Kidney epithelial cell (primary cell): ENCODE results near the gene ADAM23. TPM values are rescaled to one million over a fixed set of nuclear protein-coding genes. Genes with fewer than 3 reads are reported as not detected.

Experiments used
- DNase-seq: peaks from one replicate; pipeline ENCODE4 v3.0.0-alpha.2; 2010; ENCODE audit warnings: low read depth
- H3K27me3 ChIP-seq: 2 replicates; pipeline ENCODE4 v1.6.0; 2011; ENCODE audit warnings: low read length; ENCODE audit not compliant: control insufficient read depth, insufficient read depth
- H3K36me3 ChIP-seq: 2 replicates; pipeline ENCODE4 v1.5.1; 2011; ENCODE audit warnings: low read length; ENCODE audit not compliant: control insufficient read depth, insufficient read depth
- H3K4me3 ChIP-seq: 2 replicates; pipeline ENCODE4 v1.5.1; 2011; ENCODE audit warnings: low read depth, mild to moderate bottlenecking, control low read depth, low read length
- CTCF ChIP-seq: IDR thresholded peaks from 2 replicates; pipeline ENCODE4 v1.5.1; 2011; ENCODE audit warnings: mild to moderate bottlenecking, moderate library complexity, low read length, control low read depth, inconsistent platforms; ENCODE audit not compliant: insufficient read depth, poor library complexity, severe bottlenecking
- total RNA-seq: library from RNA; depleted of rRNA; stranded (reverse); fragments of >200 nt; gene quantifications from 2 replicates; pipeline ENCODE4 v1.2.3, GENCODE V29; 2015

Gene ADAM23
- total RNA-seq, 1 donor from 2014 or later: 0.21 TPM

DNA sequence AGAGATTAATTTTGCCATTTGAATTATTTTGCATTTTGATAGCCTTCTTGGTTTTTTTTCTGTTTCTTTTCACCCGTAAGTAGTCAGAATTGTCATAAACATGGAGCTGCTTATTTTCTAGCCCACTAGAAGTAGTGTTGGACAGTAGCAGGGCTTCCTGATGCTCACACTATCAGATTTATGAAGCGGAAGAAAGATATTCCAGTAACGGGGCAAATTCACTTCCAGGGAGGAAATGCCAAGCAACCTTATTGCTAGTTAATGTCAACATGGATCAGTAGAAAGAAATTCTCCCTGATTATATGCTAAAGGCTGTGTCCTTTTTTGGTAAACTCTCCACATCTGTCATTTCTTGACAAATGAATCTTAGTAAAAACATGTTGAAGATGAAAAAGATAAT lies 19.2 kb upstream of the ADAM23 start:
- no peak for TF ChIP-seq CTCF
- Histone ChIP-seq H3K4me3 (no peak overlapping the region), H3K27me3 (no peaks in the 10 kb centered on the region), H3K36me3 (no peaks in the 10 kb centered on the region)
- DNase-seq: no peak

DNA sequence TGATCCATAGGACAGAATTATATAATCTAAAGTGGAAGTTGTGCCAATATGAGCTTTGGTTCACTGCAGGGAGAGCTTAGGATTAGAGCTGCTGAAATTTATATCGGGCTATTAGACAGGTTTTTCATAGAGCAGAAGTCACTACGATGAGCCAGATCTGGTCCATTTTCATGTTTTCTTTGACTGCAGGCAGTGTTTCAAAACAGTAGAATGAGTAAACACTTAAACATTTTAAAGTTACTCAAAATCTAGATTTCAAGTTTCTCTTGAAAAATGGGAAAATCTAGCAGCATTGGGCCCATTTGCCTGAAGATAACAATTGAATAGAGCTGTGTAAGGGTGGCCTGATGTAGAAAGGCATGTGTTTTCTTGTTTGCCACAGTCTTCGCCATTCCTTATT lies 14.5 kb upstream of the ADAM23 start:
- no peaks in the 10 kb centered on the region for H3K27me3 ChIP-seq
- H3K4me3 ChIP-seq: no peak overlapping the region
- no peaks in the 10 kb centered on the region for H3K36me3 ChIP-seq
- no peak for TF ChIP-seq CTCF
- no peak for DNase-seq

DNA sequence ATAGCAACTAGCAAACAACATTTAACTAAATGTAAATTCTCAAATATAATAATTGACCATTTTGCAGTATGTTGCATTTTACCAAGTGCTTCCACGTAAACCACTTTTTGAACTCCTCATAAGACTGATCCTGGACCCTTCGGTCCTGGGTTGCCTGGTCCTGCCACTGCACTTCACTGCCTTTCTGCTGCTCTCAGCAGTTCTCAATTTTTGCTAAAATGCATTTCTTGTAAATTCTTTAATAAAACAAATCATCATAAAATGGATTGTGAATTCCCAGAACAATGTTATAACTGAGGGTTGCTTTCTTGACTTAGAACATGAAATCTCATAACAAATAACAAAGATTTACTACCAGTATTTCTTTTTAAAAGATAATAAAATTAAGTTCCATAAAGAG lies 12.9 kb upstream of the ADAM23 start:
- TF ChIP-seq CTCF: no peak
- Histone ChIP-seq H3K4me3 (no peak overlapping the region), H3K27me3 (no peaks in the 10 kb centered on the region), H3K36me3 (no peaks in the 10 kb centered on the region)
- no peak for DNase-seq

GRCh38 chr2:206431439-206431838 lies 11.9 kb upstream of the ADAM23 start:
- Histone ChIP-seq H3K4me3 (no peak overlapping the region), H3K36me3 (no peaks in the 10 kb centered on the region), H3K27me3 (no peaks in the 10 kb centered on the region)
- no peak for DNase-seq
- no peak for TF ChIP-seq CTCF

DNA sequence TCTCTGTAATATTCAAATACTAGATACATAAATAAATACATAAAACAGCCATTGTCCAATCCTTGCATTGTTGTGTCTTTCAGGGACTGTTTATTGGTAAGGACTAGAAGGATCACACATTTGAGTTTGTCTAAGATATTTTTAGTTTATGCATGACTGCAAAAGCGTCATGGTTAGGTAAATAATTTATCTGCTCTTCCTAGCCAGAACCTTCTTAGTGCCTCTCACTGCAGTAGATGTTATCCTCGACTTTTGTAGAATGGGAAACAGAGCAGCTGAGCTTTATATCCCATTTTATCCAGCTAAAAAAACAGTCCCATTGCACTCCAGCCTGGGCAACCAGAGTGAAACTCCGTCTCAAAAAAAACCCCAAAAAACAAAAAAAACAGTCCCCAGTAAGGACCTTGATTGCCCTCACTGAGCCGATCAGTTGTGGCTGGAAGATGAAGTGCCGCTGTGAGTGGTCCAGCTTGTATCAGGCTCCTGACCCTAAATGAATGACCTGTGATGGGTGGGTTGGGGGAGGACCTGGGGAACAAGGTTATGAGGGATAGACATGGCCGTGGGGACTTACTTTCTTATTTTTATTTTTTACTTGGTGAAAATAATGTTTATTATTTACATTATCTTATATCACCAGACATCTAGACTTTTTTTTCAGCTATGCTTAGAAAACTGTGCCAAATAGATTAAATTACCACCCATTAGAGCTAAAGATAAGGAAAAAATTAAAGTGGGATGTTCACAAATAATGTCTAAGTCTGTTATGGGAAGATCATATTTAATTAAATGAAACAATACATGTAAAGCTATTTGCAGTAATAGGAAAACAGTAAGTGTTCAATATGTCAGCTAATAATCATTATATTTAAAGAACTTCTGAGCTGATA lies 10.9 kb upstream of the ADAM23 start:
- no peaks in the 10 kb centered on the region for H3K27me3 ChIP-seq
- no peak for DNase-seq
- no peak for TF ChIP-seq CTCF

DNA sequence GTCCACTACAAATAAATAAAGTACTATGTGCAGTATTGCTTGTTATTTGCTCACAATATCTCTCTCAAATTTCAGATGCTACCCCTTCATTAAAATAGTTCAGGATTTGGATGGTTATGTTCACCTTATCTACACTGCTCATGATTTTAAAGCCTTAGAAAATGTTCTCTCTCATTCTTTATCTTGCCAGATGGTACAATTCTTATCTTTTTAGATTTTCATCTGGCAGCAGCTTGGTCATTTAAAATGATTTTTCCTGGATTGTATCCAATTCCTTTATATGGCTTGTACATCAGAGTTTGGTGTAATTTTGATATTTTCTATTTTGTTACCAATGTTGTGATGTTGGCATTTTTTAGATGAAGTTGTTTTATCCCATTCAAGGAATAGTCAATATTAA lies 10.1 kb upstream of the ADAM23 start:
- TF ChIP-seq CTCF: no peak
- H3K27me3 ChIP-seq: no peaks in the 10 kb centered on the region
- H3K36me3 ChIP-seq: no peaks in the 10 kb centered on the region
- no peak for DNase-seq
- H3K4me3 ChIP-seq: no peak overlapping the region

More for the DNA sequence above, 10.9 kb upstream of the ADAM23 start:
- H3K36me3 ChIP-seq: no peaks in the 10 kb centered on the region
- no peak overlapping the region for H3K4me3 ChIP-seq
